K562 (cell line): Measurements from ENCODE around the gene CDH8. TPM values are rescaled to one million over a fixed set of nuclear protein-coding genes. Genes with fewer than 3 reads are reported as not detected.
A peak's percentile ranks its signal among the peaks of the same experiment; 100 is the strongest.

ENCODE experiments used
- ATAC-seq: fragments of 200-7000 bp; cut with Tn5 transposase; 3 replicates; pipeline ENCODE4 v1.9.1; 2020; ENCODE audit warnings: moderate library complexity
- BruUV-seq: library from RNA; stranded (reverse); fragments of 400-500 nt; replicated peaks from 2 replicates; lab custom pipeline; 2021; lab: Mats Ljungman, UMichigan
- CTCF ChIA-PET: fragments of 300-600 bp; formaldehyde crosslinking; extraction: SDS; loops from one replicate; lab custom pipeline; 2021; ENCODE audit warnings: low intra/inter-chr PET ratio; lab: Yijun Ruan, JAX
- POLR2A ChIA-PET: fragments of 300-600, 350-650 bp; sonication (Branson Sonifier 250); formaldehyde crosslinking; extraction: SDS; loops from one replicate; lab custom pipeline; 2021; ENCODE audit warnings: antibody characterized with exemption, inconsistent platforms; lab: Yijun Ruan, JAX
- DNase-seq, 4 experiments: peaks; one replicate each; pipeline versions ENCODE4 v3.0.0 to v3.0.0-alpha.2; 2011 to 2018; ENCODE audit warnings: low spot score in 3 of 4, mixed read lengths in 3 of 4; ENCODE audit errors: extremely low read depth in 1 of 4
- FAIRE-seq: peaks from 2 replicates; lab custom pipeline; 2011; peaks lifted over from hg19 to GRCh38; lab: Jason Lieb, UNC
- H2AFZ ChIP-seq: 2 replicates; pipeline ENCODE4 v1.6.0; 2011; ENCODE audit warnings: low read depth, low read length, control low read depth, inconsistent platforms
- H3K27ac ChIP-seq: fragments of 200-600 bp; 3 replicates; pipeline ENCODE4 v1.8.0; 2011; ENCODE audit warnings: low read depth, mild to moderate bottlenecking, control low read depth, inconsistent platforms, low read length, moderate library complexity, mixed read lengths; ENCODE audit errors: extremely low read depth
- H3K27me3 ChIP-seq, 2 experiments: fragments of 300-600 bp in 1 of 2; 2 replicates in 1 of 2; 3 replicates in 1 of 2; pipeline versions ENCODE4 v1.6.0 to v1.8.0; 2011; ENCODE audit warnings: inconsistent platforms in 2 of 2, low read length in 2 of 2, mild to moderate bottlenecking in 1 of 2, mixed read lengths in 1 of 2, moderate library complexity in 1 of 2; ENCODE audit not compliant: control insufficient read depth in 2 of 2, insufficient read depth in 2 of 2
- H3K36me3 ChIP-seq: fragments of 300-600 bp; 3 replicates; pipeline ENCODE4 v1.8.0; 2011; ENCODE audit warnings: mild to moderate bottlenecking, low read length, inconsistent platforms; ENCODE audit not compliant: control insufficient read depth, insufficient read depth
- H3K4me1 ChIP-seq, 2 experiments: fragments of 200-600 bp in 1 of 2; replicated peaks in 1 of 2; 2 replicates in 1 of 2; 3 replicates in 1 of 2; pipeline versions ENCODE4 v1.5.1 to v1.8.0; 2011; ENCODE audit warnings: inconsistent platforms in 2 of 2, low read length in 2 of 2, mild to moderate bottlenecking in 1 of 2, mixed read lengths in 1 of 2, moderate library complexity in 1 of 2; ENCODE audit not compliant: control insufficient read depth in 2 of 2, insufficient read depth in 2 of 2
- H3K4me2 ChIP-seq: 2 replicates; pipeline ENCODE4 v1.6.1; 2011; ENCODE audit warnings: low read length, control low read depth, inconsistent platforms, mixed read lengths; ENCODE audit not compliant: insufficient read depth
- H3K4me3 ChIP-seq: fragments of 200-600 bp; sonication (generic), shearing (Covaris generic); 2 replicates; pipeline ENCODE4 v1.5.1; 2016; ENCODE audit warnings: control low read depth, inconsistent platforms
- H3K79me2 ChIP-seq: fragments of 200-600 bp; 3 replicates; pipeline ENCODE4 v1.8.0; 2011; ENCODE audit warnings: low read length, inconsistent platforms; ENCODE audit not compliant: control insufficient read depth, insufficient read depth
- H3K9ac ChIP-seq, 2 experiments: 2 replicates each; pipeline versions ENCODE4 v1.6.0 to v1.6.1; 2011; ENCODE audit warnings: low read depth in 2 of 2, low read length in 2 of 2, control low read depth in 1 of 2, inconsistent platforms in 1 of 2, mild to moderate bottlenecking in 1 of 2, mixed read lengths in 1 of 2; ENCODE audit not compliant: insufficient read depth in 1 of 2
- H3K9me1 ChIP-seq: one replicate; pipeline ENCODE4 v1.6.0; 2011; ENCODE audit warnings: inconsistent platforms, mild to moderate bottlenecking, low read length, moderate library complexity; ENCODE audit not compliant: control insufficient read depth, insufficient read depth
- H3K9me3 ChIP-seq: replicated peaks from 2 replicates; pipeline ENCODE4 v1.5.1; 2011; ENCODE audit warnings: low read depth, low read length, inconsistent platforms; ENCODE audit not compliant: control insufficient read depth, insufficient read depth
- H4K20me1 ChIP-seq: replicated peaks from 2 replicates; pipeline ENCODE4 v1.6.1; 2011; ENCODE audit warnings: low read length, inconsistent platforms, mixed read lengths; ENCODE audit not compliant: control insufficient read depth, insufficient read depth
- FOXK1 ChIP-seq: sonication (generic); formaldehyde crosslinking; IDR thresholded peaks from 2 replicates; pipeline ENCODE4 v1.8.0; 2022; ENCODE audit warnings: missing genetic modification reagents, mild to moderate bottlenecking, borderline replicate concordance
- MAFF ChIP-seq: IDR thresholded peaks from 2 replicates; pipeline ENCODE4 v1.6.1; 2012; ENCODE audit warnings: low read length, improper control_type of control experiment
- MAZ ChIP-seq, 2 experiments: fragments of 450-650 bp in 1 of 2; sonication (generic) in 1 of 2; formaldehyde crosslinking; IDR thresholded peaks in 1 of 2; conservative IDR thresholded peaks in 1 of 2; 2 replicates each; pipeline versions ENCODE4 v1.4.0 to v1.5.0; 2020; ENCODE audit warnings: mild to moderate bottlenecking in 1 of 2, missing genetic modification reagents in 1 of 2
- MTA2 ChIP-seq: fragments of 450-650 bp; IDR thresholded peaks from 2 replicates; pipeline ENCODE4 v1.6.1; 2016; ENCODE audit warnings: low read depth
- RBM22 ChIP-seq: fragments of 200-400 bp; formaldehyde crosslinking; IDR thresholded peaks from 2 replicates; pipeline ENCODE4 v1.6.1; 2018; ENCODE audit warnings: low read length, low read depth; ENCODE audit not compliant: poor library complexity, severe bottlenecking
- ZNF316 ChIP-seq: fragments of 450-650 bp; IDR thresholded peaks from 2 replicates; pipeline ENCODE4 v1.6.1; 2016
- WGBS: fragments of 100-300 bp; shearing (Covaris generic); methylation state at CpG from one replicate; pipeline ENCODE4 v1.1.6; 2016; ENCODE audit warnings: low coverage, mixed read lengths; ENCODE audit not compliant: insufficient coverage; ENCODE audit errors: missing lambda C conversion rate; 5-methylcytosine and 5-hydroxymethylcytosine counted together
- in situ Hi-C: fragments of 300-500 bp; cut with MboI; formaldehyde crosslinking; loops from 4 replicates; pipeline ENCODE4 v1.15.0; 2018; ENCODE audit warnings: inconsistent platforms, mixed read lengths
- intact Hi-C: fragments of 100-400 bp; cut with micrococcal nuclease; formaldehyde crosslinking; loops from 2 replicates; pipeline ENCODE4 v1.14.2; 2022
- polyA plus RNA-seq, 8 experiments: library from polyadenylated mRNA; depleted of rRNA in 4 of 8; stranded (reverse) in 5 of 8; unstranded in 3 of 8; fragments of >200 nt; fragmentation: Nextera tagmentation in 2 of 8; fragmentation: Illumina TruSeq in 1 of 8; extraction: Ambion mirVana in 2 of 8; extraction: Trizol in 1 of 8; gene quantifications; 2 replicates each; pipeline versions ENCODE4 v1.2.1 to v1.2.3, GENCODE V29; 2011 to 2014; ENCODE audit warnings: inconsistent platforms in 1 of 8, missing spikeins in 1 of 8
- total RNA-seq, 7 experiments: library from RNA; depleted of rRNA in 6 of 7; stranded (reverse); fragments of >200 nt in 6 of 7; fragmentation: Illumina TruSeq in 2 of 7; extraction: Trizol in 2 of 7; gene quantifications; 2 replicates each; pipeline versions ENCODE4 v1.2.1 to v1.2.3, GENCODE V29; 2011 to 2021; ENCODE audit warnings: low replicate concordance in 1 of 7

The CDH8 gene
- total and polyA plus RNA-seq, 9 of the 15 experiments (the other 6 are each of a cell fraction or from before 2014, with no cell fraction given) = 0.22 to 1.4 (median 0.42) TPM; not detected in 4

GRCh38 chr16:61820398-61820797 is 215.8 kb downstream of the CDH8 start:
- BruUV-seq = no TSS peak
- Histone ChIP-seq H3K36me3 (no peaks in the 10 kb centered on the region), H3K9me1 (no peaks in the 10 kb centered on the region), H3K9me3 (no peaks in the 10 kb centered on the region), H3K27me3 (no peaks in the 10 kb centered on the region), H3K9ac (no peak overlapping the region), H3K27ac (no peak overlapping the region), H3K4me3 (no peak overlapping the region), H2AFZ (no peak overlapping the region), H3K4me1 (no peaks in the 10 kb centered on the region), H3K4me2 (no peak overlapping the region), H3K79me2 (no peaks in the 10 kb centered on the region), H4K20me1 (no peaks in the 10 kb centered on the region)
- POLR2A ChIA-PET = no interaction called here
- DNase-seq (no peak), ATAC-seq (no peak), FAIRE-seq (no peak)
- CTCF ChIA-PET = no interaction called here
- TF ChIP-seq FOXK1 (CRISPR knock-in tag) = no peak
- no peak for TF ChIP-seq MTA2
- in situ Hi-C loops (no loop called here), intact Hi-C loops (no loop called here)

- in situ Hi-C loops = no loop called here
- no peak for ATAC-seq
- CTCF ChIA-PET = no interaction called here
Observed at GRCh38 chr16:61818850-61819249, 217.4 kb downstream of the CDH8 start.

More at GRCh38 chr16:61818850-61819249, 217.4 kb downstream of the CDH8 start:
- intact Hi-C loops = no loop called here
- no peaks in the 10 kb centered on the region for H3K4me1 ChIP-seq
- H3K79me2 ChIP-seq = no peaks in the 10 kb centered on the region
- TF ChIP-seq ZNF316 (0 out of 2 replicates have a peak, but pooled peaks have one; percentile 20), MAFF (peak; percentile 23; the same call in 1 of the 2 replicates), MAZ (CRISPR knock-in tag; conservative IDR thresholded peaks at IDR 0.05 in 1 of 2, IDR thresholded peaks at IDR 0.05 in 1 of 2) (no peak), RBM22 (no peak)
- TF ChIP-seq, all 486 proteins: peak for 2
- no TSS peak for BruUV-seq
- Histone ChIP-seq H3K4me3 (no peak overlapping the region), H4K20me1 (no peaks in the 10 kb centered on the region), H3K4me2 (no peak overlapping the region), H3K27me3 (no peaks in the 10 kb centered on the region), H3K9me1 (no peaks in the 10 kb centered on the region), H3K9ac (no peak overlapping the region), H3K36me3 (no peaks in the 10 kb centered on the region), H3K27ac (no peak overlapping the region), H2AFZ (no peak overlapping the region), H3K9me3 (no peaks in the 10 kb centered on the region)
- POLR2A ChIA-PET = no interaction called here
- 0% methylated on average over 1 of the region's 1 CpG for WGBS
- FAIRE-seq = no peak
- no peak for DNase-seq
